Measurements from ENCODE around the gene GATD1.
A peak's percentile ranks its signal among the peaks of the same experiment; 100 is the strongest.

GATD1 gene

GRCh38 chr11:786235-787083 lies 9.2 kb upstream of the GATD1 start:
- POLR2A ChIA-PET (ENCODE audit: low non-redundant PET): interaction anchor here (0.5 kb wide), 1 partner anchor 205 kb away, joined by 3 read pairs; no protein-coding TSS in a partner anchor
- TF ChIP-seq CTCF (conservative IDR thresholded peaks at IDR 0.05; ENCODE audit: low read depth): no peak
- CTCF ChIA-PET: no interaction called here
- no peak for DNase-seq (ENCODE audit: low spot score)
- H3K27ac ChIP-seq: peak overlapping the region; percentile 15

- TF ChIP-seq CTCF (conservative IDR thresholded peaks at IDR 0.05; ENCODE audit: low read depth): peak; percentile 88
- ChIA-PET CTCF (interaction anchor here (0.6 to 1.8 kb wide), 6 partner anchors 9 to 229 kb away, joined by 3 to 5 read pairs (median 3); no protein-coding TSS in a partner anchor), POLR2A (ENCODE audit: low non-redundant PET) (interaction anchor here (1.2 kb wide), 1 partner anchor 8 kb away, joined by 3 read pairs; no protein-coding TSS in a partner anchor)
- H3K27ac ChIP-seq: peak overlapping the region; percentile 65
- peak; percentile 52 for DNase-seq (ENCODE audit: low spot score)
Observed at GRCh38 chr11:783581-784015, 6.3 kb upstream of the GATD1 start.

- CTCF ChIA-PET: interaction anchor here (0.5 to 0.9 kb wide), 4 partner anchors 10 to 995 kb away, joined by 3 read pairs; no protein-coding TSS in a partner anchor
- peak overlapping the region; percentile 65 for H3K27ac ChIP-seq
- TF ChIP-seq CTCF (conservative IDR thresholded peaks at IDR 0.05; ENCODE audit: low read depth): no peak
- no peak for DNase-seq (ENCODE audit: low spot score)
- POLR2A ChIA-PET (ENCODE audit: low non-redundant PET): no interaction called here
Observed at GRCh38 chr11:782264-783174, 5.2 kb upstream of the GATD1 start.

- CTCF ChIA-PET: no interaction called here
- peak overlapping the region; percentile 81; the same call in 1 of the 2 replicates for H3K27ac ChIP-seq
- no peak for DNase-seq (ENCODE audit: low spot score)
- POLR2A ChIA-PET (ENCODE audit: low non-redundant PET): no interaction called here
- no peak for TF ChIP-seq CTCF (conservative IDR thresholded peaks at IDR 0.05; ENCODE audit: low read depth)
Observed at GRCh38 chr11:779955-780532, 2.8 kb upstream of the GATD1 start.

- CTCF ChIA-PET: interaction anchor here (0.7 kb wide), 1 partner anchor 11 kb away, joined by 3 read pairs; no protein-coding TSS in a partner anchor
- POLR2A ChIA-PET (ENCODE audit: low non-redundant PET): interaction anchor here (0.7 kb wide), 1 partner anchor 27 kb away, joined by 4 read pairs; no protein-coding TSS in a partner anchor
- TF ChIP-seq CTCF (conservative IDR thresholded peaks at IDR 0.05; ENCODE audit: low read depth): no peak
- DNase-seq (ENCODE audit: low spot score): no peak
- peak overlapping the region; percentile 81 for H3K27ac ChIP-seq
Observed at GRCh38 chr11:778976-779954, 2.0 kb upstream of the GATD1 start.

All from RWPE1 (cell line).